Measurements from ENCODE around the gene UFSP2. TPM values are rescaled to one million over a fixed set of nuclear protein-coding genes. Genes with fewer than 3 reads are reported as not detected.

UFSP2 gene
- total and polyA plus RNA-seq, 7 donors = 15.0 to 56.0 (median 31.3) TPM

GRCh38 chr4:185470501-185471195 lies 44.9 kb upstream of the UFSP2 start:
- no peaks in the 10 kb centered on the region for H3K9me3 ChIP-seq
- TF ChIP-seq POLR2AphosphoS5 (IDR thresholded peaks at IDR 0.05) (peak in 1 of 4 donors; percentile 20), EP300 (IDR thresholded peaks at IDR 0.05) (no peak)
- 2 to 5% methylated on average over 41 of the region's 41 CpGs for WGBS, 2 donors
- H3K27ac ChIP-seq = peak overlapping the region; percentile 71 to 81 (median 76)
- H3K36me3 ChIP-seq = no peaks in the 10 kb centered on the region
- DNase-seq = peak; percentile 86
- peak overlapping the region; percentile 50 to 95 (median 78) for H3K4me3 ChIP-seq
- intact Hi-C loops (cut with DNase I) = loop anchor here (1.0 to 5.0 kb wide), 5 partner anchors 43 to 567 kb away; partner anchors contain the start of genes PDLIM3 and UFSP2
- H3K27me3 ChIP-seq = no peaks in the 10 kb centered on the region
- peaks cover 0 to 14% (median 7%) of the 10 kb centered on the region in 4 donors for H3K4me1 ChIP-seq

GRCh38 chr4:185469580-185470154 lies 43.9 kb upstream of the UFSP2 start:
- Histone ChIP-seq H3K4me1 (peaks cover 0 to 14% (median 7%) of the 10 kb centered on the region in 4 donors), H3K9me3 (no peaks in the 10 kb centered on the region), H3K36me3 (no peaks in the 10 kb centered on the region), H3K27ac (peak overlapping the region in 3 of 4 donors; percentile 74 to 81 (median 79)), H3K4me3 (no peak overlapping the region), H3K27me3 (no peaks in the 10 kb centered on the region)
- 69 to 73% methylated on average over 9 of the region's 9 CpGs for WGBS, 2 donors
- TF ChIP-seq POLR2AphosphoS5 (IDR thresholded peaks at IDR 0.05) (no peak), CTCF (IDR thresholded peaks at IDR 0.05) (no peak), POLR2A (IDR thresholded peaks at IDR 0.05) (no peak), EP300 (IDR thresholded peaks at IDR 0.05) (no peak)
- intact Hi-C loops (cut with DNase I) = loop anchor here (2.0 to 5.0 kb wide), 4 partner anchors 42 to 568 kb away; partner anchors contain the start of genes PDLIM3 and UFSP2
- DNase-seq = peak; percentile 65

- WGBS, 2 donors = 85 to 88% methylated on average over 2 of the region's 2 CpGs
- no peak for DNase-seq
- H3K27me3 ChIP-seq = no peaks in the 10 kb centered on the region
- intact Hi-C loops (cut with DNase I) = no loop called here
- TF ChIP-seq EP300 (IDR thresholded peaks at IDR 0.05) (no peak), POLR2AphosphoS5 (IDR thresholded peaks at IDR 0.05) (no peak), POLR2A (IDR thresholded peaks at IDR 0.05) (no peak), CTCF (IDR thresholded peaks at IDR 0.05) (no peak)
- no peaks in the 10 kb centered on the region for H3K36me3 ChIP-seq
- H3K4me3 ChIP-seq = no peak overlapping the region
- H3K9me3 ChIP-seq = no peaks in the 10 kb centered on the region
- H3K27ac ChIP-seq = no peak overlapping the region
- H3K4me1 ChIP-seq = peaks cover 0 to 14% (median 7%) of the 10 kb centered on the region in 4 donors
Observed at GRCh38 chr4:185468999-185469398, 43.2 kb upstream of the UFSP2 start.

- no peak for TF ChIP-seq POLR2A (IDR thresholded peaks at IDR 0.05)
- TF ChIP-seq POLR2AphosphoS5 (IDR thresholded peaks at IDR 0.05) = no peak
- no peak for TF ChIP-seq EP300 (IDR thresholded peaks at IDR 0.05)
- TF ChIP-seq CTCF (IDR thresholded peaks at IDR 0.05) = no peak
- Histone ChIP-seq H3K4me1 (peaks cover 0 to 14% (median 7%) of the 10 kb centered on the region in 4 donors), H3K36me3 (no peaks in the 10 kb centered on the region), H3K27ac (no peak overlapping the region), H3K27me3 (no peaks in the 10 kb centered on the region), H3K4me3 (no peak overlapping the region), H3K9me3 (no peaks in the 10 kb centered on the region)
- no peak for DNase-seq
- intact Hi-C loops (cut with DNase I) = no loop called here
- WGBS, 2 donors = 89 to 96% methylated on average over 8 of the region's 8 CpGs
Observed at GRCh38 chr4:185467991-185468390, 42.2 kb upstream of the UFSP2 start.

GRCh38 chr4:185467101-185467500 lies 41.3 kb upstream of the UFSP2 start:
- no peak for TF ChIP-seq CTCF (IDR thresholded peaks at IDR 0.05)
- no peak for TF ChIP-seq POLR2AphosphoS5 (IDR thresholded peaks at IDR 0.05)
- TF ChIP-seq POLR2A (IDR thresholded peaks at IDR 0.05) = no peak
- TF ChIP-seq EP300 (IDR thresholded peaks at IDR 0.05) = no peak
- DNase-seq = no peak
- Histone ChIP-seq H3K27ac (no peak overlapping the region), H3K36me3 (no peaks in the 10 kb centered on the region), H3K27me3 (no peaks in the 10 kb centered on the region), H3K4me3 (no peak overlapping the region), H3K9me3 (no peaks in the 10 kb centered on the region), H3K4me1 (peaks cover 0 to 11% (median 5%) of the 10 kb centered on the region in 4 donors)
- 84 to 93% methylated on average over 4 of the region's 4 CpGs for WGBS, 2 donors
- intact Hi-C loops (cut with DNase I) = no loop called here

Data from sigmoid colon (tissue), 7 donors.